Measurements from ENCODE around the gene APH1A. TPM values are rescaled to one million over a fixed set of nuclear protein-coding genes. Genes with fewer than 3 reads are reported as not detected.
A peak's percentile ranks its signal among the peaks of the same experiment; 100 is the strongest.

Gene APH1A
- total and polyA plus RNA-seq, 10 of the 15 experiments (the other 5 are each of a cell fraction or from before 2014, with no cell fraction given): 6.7 to 130 (median 87.7) TPM

DNA sequence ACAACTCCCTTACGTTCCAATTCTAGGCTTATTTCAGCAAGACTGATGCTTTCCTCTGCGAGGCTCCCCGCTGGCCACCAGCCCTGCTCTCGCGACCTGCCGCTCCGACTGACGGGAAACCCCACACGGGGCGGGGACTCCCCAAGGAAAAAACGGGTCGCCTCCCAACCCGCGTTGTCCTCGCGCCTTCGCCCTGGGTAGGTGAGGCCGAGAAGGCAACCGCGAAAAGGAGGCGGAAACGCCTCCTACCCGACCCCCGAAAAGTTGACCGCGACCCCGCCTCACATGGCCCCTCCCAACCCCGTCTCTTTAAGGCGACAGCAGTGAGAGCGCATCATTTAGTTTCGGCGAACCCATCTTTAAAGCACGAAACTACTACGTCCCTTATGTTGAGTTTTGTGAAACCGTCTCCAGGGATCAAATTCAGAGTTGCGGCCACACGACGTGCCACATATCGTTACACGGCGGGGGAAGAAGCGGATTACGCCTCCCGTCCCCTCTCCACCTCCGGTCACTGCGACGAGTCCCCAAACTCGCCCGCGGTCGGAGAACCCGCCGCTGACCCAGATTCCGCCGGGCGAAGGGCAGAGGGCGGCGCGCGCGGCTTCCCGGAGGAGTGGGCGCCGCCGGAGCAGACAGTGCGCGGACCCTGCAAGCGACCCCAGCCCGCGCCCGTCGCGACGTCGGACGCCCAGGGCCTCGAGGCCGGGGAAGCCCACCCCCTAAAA, 34.1 kb downstream of the APH1A start (continued):
- TF ChIP-seq WRNIP1 (IDR thresholded peaks at IDR 0.05; ENCODE audit: borderline replicate concordance, low read depth, low read length) (no peak), BHLHE40 (IDR thresholded peaks at IDR 0.05; ENCODE audit: borderline replicate concordance in 1 of 2, low read depth in 2 of 2, low read length in 1 of 2) (peak in 1 of 2 experiments; percentile 49; a peak in 1 of 4 replicates), PAX5 (IDR thresholded peaks at IDR 0.05; ENCODE audit: borderline replicate concordance, low read depth, low read length) (0 out of 2 replicates have a peak, but pooled peaks have one; percentile 31), POLR2AphosphoS2 (IDR thresholded peaks at IDR 0.05; ENCODE audit: low read depth, low read length) (peak; percentile 94), EGR1 (IDR thresholded peaks at IDR 0.05; ENCODE audit: borderline replicate concordance in 1 of 2, low read depth in 2 of 2, low read length in 2 of 2) (peak in 1 of 2 experiments; percentile 50; a peak in 1 of 3 replicates), ZNF622 (IDR thresholded peaks at IDR 0.05) (no peak), BACH1 (IDR thresholded peaks at IDR 0.05; ENCODE audit: borderline replicate concordance) (peak; percentile 96), GABPA (IDR thresholded peaks at IDR 0.05; ENCODE audit: low read depth) (no peak), JUND (IDR thresholded peaks at IDR 0.05; ENCODE audit: low read depth, low read length) (no peak), CHD2 (IDR thresholded peaks at IDR 0.05; ENCODE audit: borderline replicate concordance, low read depth, low read length) (0 out of 2 replicates have a peak, but pooled peaks have one; percentile 15), NRF1 (conservative IDR thresholded peaks at IDR 0.05; ENCODE audit: low read depth, low read length) (no peak), CBFB (IDR thresholded peaks at IDR 0.05; ENCODE audit: low read depth) (0 out of 2 replicates have a peak, but pooled peaks have one; percentile 81), SUPT20H (IDR thresholded peaks at IDR 0.05; ENCODE audit: borderline replicate concordance, control insufficient read depth, low read depth, low read length) (no peak)
- TF ChIP-seq, protein P1, sequence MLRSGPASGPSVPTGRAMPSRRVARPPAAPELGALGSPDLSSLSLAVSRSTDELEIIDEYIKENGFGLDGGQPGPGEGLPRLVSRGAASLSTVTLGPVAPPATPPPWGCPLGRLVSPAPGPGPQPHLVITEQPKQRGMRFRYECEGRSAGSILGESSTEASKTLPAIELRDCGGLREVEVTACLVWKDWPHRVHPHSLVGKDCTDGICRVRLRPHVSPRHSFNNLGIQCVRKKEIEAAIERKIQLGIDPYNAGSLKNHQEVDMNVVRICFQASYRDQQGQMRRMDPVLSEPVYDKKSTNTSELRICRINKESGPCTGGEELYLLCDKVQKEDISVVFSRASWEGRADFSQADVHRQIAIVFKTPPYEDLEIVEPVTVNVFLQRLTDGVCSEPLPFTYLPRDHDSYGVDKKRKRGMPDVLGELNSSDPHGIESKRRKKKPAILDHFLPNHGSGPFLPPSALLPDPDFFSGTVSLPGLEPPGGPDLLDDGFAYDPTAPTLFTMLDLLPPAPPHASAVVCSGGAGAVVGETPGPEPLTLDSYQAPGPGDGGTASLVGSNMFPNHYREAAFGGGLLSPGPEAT (IDR thresholded peaks at IDR 0.05; ENCODE audit: low read depth): peak; percentile 89
- TF ChIP-seq, protein P2, sequence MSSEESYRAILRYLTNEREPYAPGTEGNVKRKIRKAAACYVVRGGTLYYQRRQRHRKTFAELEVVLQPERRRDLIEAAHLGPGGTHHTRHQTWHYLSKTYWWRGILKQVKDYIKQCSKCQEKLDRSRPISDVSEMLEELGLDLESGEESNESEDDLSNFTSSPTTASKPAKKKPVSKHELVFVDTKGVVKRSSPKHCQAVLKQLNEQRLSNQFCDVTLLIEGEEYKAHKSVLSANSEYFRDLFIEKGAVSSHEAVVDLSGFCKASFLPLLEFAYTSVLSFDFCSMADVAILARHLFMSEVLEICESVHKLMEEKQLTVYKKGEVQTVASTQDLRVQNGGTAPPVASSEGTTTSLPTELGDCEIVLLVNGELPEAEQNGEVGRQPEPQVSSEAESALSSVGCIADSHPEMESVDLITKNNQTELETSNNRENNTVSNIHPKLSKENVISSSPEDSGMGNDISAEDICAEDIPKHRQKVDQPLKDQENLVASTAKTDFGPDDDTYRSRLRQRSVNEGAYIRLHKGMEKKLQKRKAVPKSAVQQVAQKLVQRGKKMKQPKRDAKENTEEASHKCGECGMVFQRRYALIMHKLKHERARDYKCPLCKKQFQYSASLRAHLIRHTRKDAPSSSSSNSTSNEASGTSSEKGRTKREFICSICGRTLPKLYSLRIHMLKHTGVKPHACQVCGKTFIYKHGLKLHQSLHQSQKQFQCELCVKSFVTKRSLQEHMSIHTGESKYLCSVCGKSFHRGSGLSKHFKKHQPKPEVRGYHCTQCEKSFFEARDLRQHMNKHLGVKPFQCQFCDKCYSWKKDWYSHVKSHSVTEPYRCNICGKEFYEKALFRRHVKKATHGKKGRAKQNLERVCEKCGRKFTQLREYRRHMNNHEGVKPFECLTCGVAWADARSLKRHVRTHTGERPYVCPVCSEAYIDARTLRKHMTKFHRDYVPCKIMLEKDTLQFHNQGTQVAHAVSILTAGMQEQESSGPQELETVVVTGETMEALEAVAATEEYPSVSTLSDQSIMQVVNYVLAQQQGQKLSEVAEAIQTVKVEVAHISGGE (CRISPR knock-in tag; IDR thresholded peaks at IDR 0.05): no peak
- TF ChIP-seq, protein P3, sequence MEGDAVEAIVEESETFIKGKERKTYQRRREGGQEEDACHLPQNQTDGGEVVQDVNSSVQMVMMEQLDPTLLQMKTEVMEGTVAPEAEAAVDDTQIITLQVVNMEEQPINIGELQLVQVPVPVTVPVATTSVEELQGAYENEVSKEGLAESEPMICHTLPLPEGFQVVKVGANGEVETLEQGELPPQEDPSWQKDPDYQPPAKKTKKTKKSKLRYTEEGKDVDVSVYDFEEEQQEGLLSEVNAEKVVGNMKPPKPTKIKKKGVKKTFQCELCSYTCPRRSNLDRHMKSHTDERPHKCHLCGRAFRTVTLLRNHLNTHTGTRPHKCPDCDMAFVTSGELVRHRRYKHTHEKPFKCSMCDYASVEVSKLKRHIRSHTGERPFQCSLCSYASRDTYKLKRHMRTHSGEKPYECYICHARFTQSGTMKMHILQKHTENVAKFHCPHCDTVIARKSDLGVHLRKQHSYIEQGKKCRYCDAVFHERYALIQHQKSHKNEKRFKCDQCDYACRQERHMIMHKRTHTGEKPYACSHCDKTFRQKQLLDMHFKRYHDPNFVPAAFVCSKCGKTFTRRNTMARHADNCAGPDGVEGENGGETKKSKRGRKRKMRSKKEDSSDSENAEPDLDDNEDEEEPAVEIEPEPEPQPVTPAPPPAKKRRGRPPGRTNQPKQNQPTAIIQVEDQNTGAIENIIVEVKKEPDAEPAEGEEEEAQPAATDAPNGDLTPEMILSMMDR (IDR thresholded peaks at IDR 0.05 in 2 of 3, conservative IDR thresholded peaks at IDR 0.05 in 1 of 3; ENCODE audit: control insufficient read depth in 2 of 3, extremely low read depth in 1 of 3, insufficient read depth in 1 of 3, low read depth in 3 of 3, low read length in 3 of 3): no peak
- TF ChIP-seq, protein P4, sequence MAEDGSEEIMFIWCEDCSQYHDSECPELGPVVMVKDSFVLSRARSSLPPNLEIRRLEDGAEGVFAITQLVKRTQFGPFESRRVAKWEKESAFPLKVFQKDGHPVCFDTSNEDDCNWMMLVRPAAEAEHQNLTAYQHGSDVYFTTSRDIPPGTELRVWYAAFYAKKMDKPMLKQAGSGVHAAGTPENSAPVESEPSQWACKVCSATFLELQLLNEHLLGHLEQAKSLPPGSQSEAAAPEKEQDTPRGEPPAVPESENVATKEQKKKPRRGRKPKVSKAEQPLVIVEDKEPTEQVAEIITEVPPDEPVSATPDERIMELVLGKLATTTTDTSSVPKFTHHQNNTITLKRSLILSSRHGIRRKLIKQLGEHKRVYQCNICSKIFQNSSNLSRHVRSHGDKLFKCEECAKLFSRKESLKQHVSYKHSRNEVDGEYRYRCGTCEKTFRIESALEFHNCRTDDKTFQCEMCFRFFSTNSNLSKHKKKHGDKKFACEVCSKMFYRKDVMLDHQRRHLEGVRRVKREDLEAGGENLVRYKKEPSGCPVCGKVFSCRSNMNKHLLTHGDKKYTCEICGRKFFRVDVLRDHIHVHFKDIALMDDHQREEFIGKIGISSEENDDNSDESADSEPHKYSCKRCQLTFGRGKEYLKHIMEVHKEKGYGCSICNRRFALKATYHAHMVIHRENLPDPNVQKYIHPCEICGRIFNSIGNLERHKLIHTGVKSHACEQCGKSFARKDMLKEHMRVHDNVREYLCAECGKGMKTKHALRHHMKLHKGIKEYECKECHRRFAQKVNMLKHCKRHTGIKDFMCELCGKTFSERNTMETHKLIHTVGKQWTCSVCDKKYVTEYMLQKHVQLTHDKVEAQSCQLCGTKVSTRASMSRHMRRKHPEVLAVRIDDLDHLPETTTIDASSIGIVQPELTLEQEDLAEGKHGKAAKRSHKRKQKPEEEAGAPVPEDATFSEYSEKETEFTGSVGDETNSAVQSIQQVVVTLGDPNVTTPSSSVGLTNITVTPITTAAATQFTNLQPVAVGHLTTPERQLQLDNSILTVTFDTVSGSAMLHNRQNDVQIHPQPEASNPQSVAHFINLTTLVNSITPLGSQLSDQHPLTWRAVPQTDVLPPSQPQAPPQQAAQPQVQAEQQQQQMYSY (CRISPR knock-in tag; IDR thresholded peaks at IDR 0.05): no peak
